RWPE1 (cell line): Measurements from ENCODE around the gene AKAP13.

Experiments used
- CTCF ChIA-PET: fragments of 350-600 bp; sonication (Branson Sonifier 250); formaldehyde crosslinking; extraction: SDS; loops from one replicate; lab custom pipeline; 2021; lab: Yijun Ruan, JAX
- POLR2A ChIA-PET: fragments of 400-600 bp; formaldehyde crosslinking; extraction: SDS; loops from one replicate; lab custom pipeline; 2020; ENCODE audit warnings: antibody characterized with exemption; ENCODE audit not compliant: low non-redundant PET; lab: Yijun Ruan, JAX
- DNase-seq: peaks from one replicate; pipeline ENCODE4 v3.0.0; 2012; ENCODE audit warnings: low spot score
- H3K27ac ChIP-seq: fragments of 450-650 bp; 2 replicates; pipeline ENCODE4 v1.5.1; 2017
- CTCF ChIP-seq: fragments of 450-650 bp; conservative IDR thresholded peaks from 2 replicates; pipeline ENCODE4 v1.5.1; 2017; ENCODE audit warnings: low read depth, mild to moderate bottlenecking

Gene AKAP13

GRCh38 chr15:85515212-85515611 lies 134.8 kb downstream of the AKAP13 start:
- ChIA-PET POLR2A (no interaction called here), CTCF (no interaction called here)
- TF ChIP-seq CTCF, result no peak

DNA sequence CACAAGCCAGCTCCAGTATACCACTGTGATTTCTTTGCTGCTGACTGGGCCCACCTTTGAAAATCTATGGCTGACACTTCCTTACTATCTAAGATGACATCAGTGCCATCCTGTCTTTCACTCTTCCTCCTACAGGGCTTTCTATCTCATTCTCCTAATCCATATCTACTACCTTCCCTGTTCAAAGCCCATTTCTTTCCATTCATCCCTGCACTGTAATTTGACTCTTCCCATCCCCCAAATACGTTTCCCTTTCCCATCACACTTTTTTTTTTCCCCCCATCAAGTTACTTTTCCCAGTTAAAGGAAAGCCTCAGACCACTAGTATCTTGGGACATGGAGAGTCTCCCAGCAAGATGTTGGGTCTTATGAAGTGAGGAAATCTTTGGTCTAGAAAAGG lies 136.7 kb downstream of the AKAP13 start:
- H3K27ac ChIP-seq, result no peak overlapping the region
- POLR2A ChIA-PET, result no interaction called here
- DNase-seq, result no peak
- CTCF ChIA-PET, result no interaction called here
- TF ChIP-seq CTCF, result no peak

More at GRCh38 chr15:85515212-85515611, 134.8 kb downstream of the AKAP13 start:
- DNase-seq, result no peak
- no peak overlapping the region for H3K27ac ChIP-seq

DNA sequence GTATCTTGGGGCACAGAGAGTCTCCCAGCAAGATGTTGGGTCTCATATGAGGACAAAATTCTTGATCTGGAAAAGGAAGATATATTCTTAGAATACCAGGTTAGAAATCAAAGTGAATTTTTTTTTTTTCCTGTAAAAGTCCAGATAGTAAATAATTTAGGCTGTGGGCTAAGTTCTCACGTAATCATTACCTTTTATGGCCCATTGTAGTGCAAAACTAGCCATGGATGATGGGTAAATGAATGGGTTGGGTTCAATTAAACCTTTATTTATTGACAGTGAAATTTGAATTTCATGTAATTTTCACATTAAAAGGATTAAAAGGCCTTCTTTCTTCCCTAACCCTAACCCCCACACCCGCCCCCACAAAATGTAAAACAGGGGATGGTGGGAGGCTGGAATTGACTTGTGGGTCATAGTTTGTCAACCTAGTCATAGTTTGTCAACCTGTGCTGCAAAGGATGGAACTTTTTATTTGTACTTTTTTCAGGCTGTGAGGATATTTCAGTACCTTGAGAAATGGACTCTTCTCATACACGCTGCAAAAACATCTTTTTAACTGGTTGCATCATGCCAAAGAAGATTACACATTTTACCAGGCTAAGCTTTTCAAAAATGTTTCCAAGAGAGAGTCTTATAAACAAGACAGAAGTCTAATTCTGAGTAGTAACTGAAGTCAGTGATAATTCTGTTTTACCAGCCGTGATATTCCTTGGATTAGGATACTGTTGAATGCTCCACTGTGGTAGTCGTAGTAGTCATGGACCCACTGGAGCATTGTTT lies 138.8 kb downstream of the AKAP13 start:
- DNase-seq, result no peak
- POLR2A ChIA-PET, result no interaction called here
- CTCF ChIA-PET, result interaction anchor here (0.6 kb wide), 1 partner anchor 170 kb away, joined by 3 read pairs; no protein-coding TSS in a partner anchor
- no peak for TF ChIP-seq CTCF
- H3K27ac ChIP-seq, result no peak overlapping the region

- ChIA-PET CTCF (interaction anchor here (0.5 to 1.4 kb wide), 2 partner anchors 15 to 23 kb away, joined by 3 read pairs; no protein-coding TSS in a partner anchor), POLR2A (no interaction called here)
- TF ChIP-seq CTCF, result no peak
- no peak overlapping the region for H3K27ac ChIP-seq
- no peak for DNase-seq
Measured at GRCh38 chr15:85520650-85521049, 140.2 kb downstream of the AKAP13 start.

- no peak overlapping the region for H3K27ac ChIP-seq
- ChIA-PET CTCF (interaction anchor here (0.5 to 0.7 kb wide), 4 partner anchors 8 to 801 kb away, joined by 3 to 7 read pairs (median 4); no protein-coding TSS in a partner anchor), POLR2A (no interaction called here)
- DNase-seq, result no peak
- TF ChIP-seq CTCF, result no peak
Measured at GRCh38 chr15:85523530-85523929, 143.1 kb downstream of the AKAP13 start.

- ChIA-PET CTCF (no interaction called here), POLR2A (no interaction called here)
- H3K27ac ChIP-seq, result no peak overlapping the region
- no peak for DNase-seq
- no peak for TF ChIP-seq CTCF
Measured at GRCh38 chr15:85525755-85526154, 145.4 kb downstream of the AKAP13 start.
